Trophoblast cell (in vitro differentiated cells and primary cell): ENCODE results near the gene STARD10.
A peak's percentile ranks its signal among the peaks of the same experiment; 100 is the strongest.

Source experiments
- DNase-seq, 2 donors: peaks; one replicate each; pipeline ENCODE4 v3.0.0-alpha.2; 2016
- H2AFZ ChIP-seq: 2 replicates; pipeline ENCODE4 v1.6.1; 2013; ENCODE audit warnings: low read length, moderate library complexity, mild to moderate bottlenecking; ENCODE audit not compliant: insufficient read depth, poor library complexity
- H2AK5ac ChIP-seq: 2 replicates; pipeline ENCODE4 v1.6.1; 2013; ENCODE audit warnings: mild to moderate bottlenecking, low read length
- H2BK120ac ChIP-seq: 2 replicates; pipeline ENCODE4 v1.6.1; 2013; ENCODE audit warnings: low read length, mild to moderate bottlenecking, moderate library complexity; ENCODE audit not compliant: insufficient read depth, poor library complexity
- H2BK12ac ChIP-seq: 2 replicates; pipeline ENCODE4 v1.6.1; 2013; ENCODE audit warnings: mild to moderate bottlenecking, low read length, moderate library complexity
- H2BK5ac ChIP-seq: 2 replicates; pipeline ENCODE4 v1.6.1; 2013; ENCODE audit warnings: low read length, low read depth, moderate library complexity, mild to moderate bottlenecking; ENCODE audit not compliant: poor library complexity
- H3K14ac ChIP-seq: 2 replicates; pipeline ENCODE4 v1.6.1; 2013; ENCODE audit warnings: mild to moderate bottlenecking, low read length
- H3K18ac ChIP-seq: 2 replicates; pipeline ENCODE4 v1.6.1; 2013; ENCODE audit warnings: mild to moderate bottlenecking, low read length
- H3K23ac ChIP-seq: 2 replicates; pipeline ENCODE4 v1.6.1; 2013; ENCODE audit warnings: low read length
- H3K27ac ChIP-seq: 2 replicates; pipeline ENCODE4 v1.5.1; 2013; ENCODE audit warnings: low read depth, mild to moderate bottlenecking, inconsistent platforms, low read length, moderate library complexity
- H3K27me3 ChIP-seq: 2 replicates; pipeline ENCODE4 v1.6.1; 2013; ENCODE audit warnings: inconsistent platforms, mild to moderate bottlenecking, low read length, moderate library complexity; ENCODE audit not compliant: insufficient read depth
- H3K36me3 ChIP-seq, 2 experiments: 1 replicate in 1 of 2; 2 replicates in 1 of 2; pipeline ENCODE4 v1.6.1; 2013; ENCODE audit warnings: low read length in 2 of 2, mild to moderate bottlenecking in 2 of 2, moderate library complexity in 1 of 2; ENCODE audit not compliant: insufficient read depth in 2 of 2, control insufficient read depth in 1 of 2
- H3K4ac ChIP-seq: 2 replicates; pipeline ENCODE4 v1.6.1; 2013; ENCODE audit warnings: low read depth, mild to moderate bottlenecking, low read length, moderate library complexity
- H3K4me1 ChIP-seq, 2 experiments: 1 replicate in 1 of 2; 2 replicates in 1 of 2; pipeline ENCODE4 v1.6.1; 2013; ENCODE audit warnings: low read length in 2 of 2, mild to moderate bottlenecking in 2 of 2, moderate library complexity in 1 of 2; ENCODE audit not compliant: insufficient read depth in 2 of 2, control insufficient read depth in 1 of 2
- H3K4me2 ChIP-seq: 2 replicates; pipeline ENCODE4 v1.6.1; 2013; ENCODE audit warnings: inconsistent platforms, mild to moderate bottlenecking, low read length, moderate library complexity
- H3K4me3 ChIP-seq: 2 replicates; pipeline ENCODE4 v1.5.1; 2013; ENCODE audit warnings: mild to moderate bottlenecking, low read depth, low read length, inconsistent platforms
- H3K79me1 ChIP-seq: one replicate; pipeline ENCODE4 v1.6.1; 2013; ENCODE audit warnings: low read length
- H3K79me2 ChIP-seq: 2 replicates; pipeline ENCODE4 v1.6.1; 2013; ENCODE audit warnings: low read length, mild to moderate bottlenecking; ENCODE audit not compliant: control insufficient read depth, insufficient read depth, poor library complexity
- H3K9ac ChIP-seq: 2 replicates; pipeline ENCODE4 v1.6.1; 2013; ENCODE audit warnings: mild to moderate bottlenecking, low read length
- H3K9me3 ChIP-seq: 2 replicates; pipeline ENCODE4 v1.6.1; 2013; ENCODE audit warnings: low read depth, mild to moderate bottlenecking, control low read depth, inconsistent platforms, low read length; ENCODE audit not compliant: insufficient read depth
- H4K12ac ChIP-seq: 2 replicates; pipeline ENCODE4 v1.6.1; 2013; ENCODE audit warnings: low read depth, mild to moderate bottlenecking, low read length, moderate library complexity
- H4K8ac ChIP-seq: 2 replicates; pipeline ENCODE4 v1.6.1; 2013; ENCODE audit warnings: low read depth, mild to moderate bottlenecking, low read length, moderate library complexity
- H4K91ac ChIP-seq: one replicate; pipeline ENCODE4 v1.6.1; 2013; ENCODE audit warnings: low read depth, mild to moderate bottlenecking, low read length, moderate library complexity
- WGBS: extraction: QIAGEN DNeasy Blood & Tissue Kit; methylation state at CpG from one replicate; pipeline ENCODE4 v1.1.7; 2013; ENCODE audit warnings: missing lambda C conversion rate; ENCODE audit not compliant: insufficient read length, insufficient coverage; ENCODE audit errors: extremely low coverage; 5-methylcytosine and 5-hydroxymethylcytosine counted together

STARD10 gene

DNA sequence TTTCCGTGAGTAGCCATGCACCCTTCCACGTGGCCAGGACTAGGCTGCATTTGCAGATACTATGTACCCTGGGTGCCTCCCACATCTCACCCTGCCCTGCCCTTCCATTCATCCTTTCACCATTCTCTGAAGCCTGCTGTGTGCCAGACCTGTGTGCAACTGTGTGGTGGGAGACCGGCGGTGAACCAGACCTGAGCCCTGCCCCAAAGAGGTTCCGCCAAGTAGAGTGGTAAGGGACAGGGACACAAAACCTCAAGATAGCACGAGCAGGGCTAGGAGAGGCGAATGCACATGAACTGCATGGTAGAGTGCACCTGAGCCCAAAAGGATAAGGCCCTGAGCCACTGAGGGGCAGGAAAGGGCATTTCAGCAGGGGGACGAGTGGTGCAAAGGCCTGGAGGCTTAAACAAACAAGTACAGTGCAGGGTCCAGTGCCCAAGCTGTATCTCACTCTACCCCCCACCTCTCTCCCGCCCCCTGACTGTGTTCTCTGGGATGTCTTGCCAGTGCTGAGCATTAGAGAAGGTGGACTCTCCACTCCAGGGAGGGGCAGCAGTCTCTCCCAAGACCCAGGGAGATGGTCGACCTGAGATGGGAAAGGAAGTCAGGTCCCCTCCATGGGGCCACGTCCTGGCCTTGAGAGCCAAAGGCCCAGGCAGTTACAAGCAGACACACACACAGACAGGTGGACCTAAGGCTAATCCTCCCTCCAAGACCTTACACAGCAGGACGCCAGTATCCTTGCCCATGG lies 27.5 kb downstream of the STARD10 start:
- Histone ChIP-seq H4K8ac (no peak overlapping the region), H3K27me3 (no peaks in the 10 kb centered on the region), H2BK12ac (no peak overlapping the region), H3K9ac (no peak overlapping the region), H3K27ac (no peak overlapping the region), H3K79me2 (no peaks in the 10 kb centered on the region), H2AK5ac (no peak overlapping the region), H2BK5ac (no peak overlapping the region), H2AFZ (no peak overlapping the region), H3K4me2 (no peak overlapping the region), H3K4me1 (peaks cover 4 to 7% of the 10 kb centered on the region in 2 experiments), H3K36me3 (peaks cover 7 to 8% of the 10 kb centered on the region in 2 experiments), H3K4me3 (no peak overlapping the region), H3K4ac (no peak overlapping the region), H4K91ac (no peak overlapping the region), H4K12ac (no peak overlapping the region), H2BK120ac (no peak overlapping the region), H3K23ac (no peak overlapping the region), H3K79me1 (peaks cover 2% of the 10 kb centered on the region), H3K14ac (no peak overlapping the region), H3K9me3 (no peaks in the 10 kb centered on the region), H3K18ac (no peak overlapping the region)
- DNase-seq = no peak
- WGBS = no CpG with 5 or more reads among the region's 12 CpGs

DNA sequence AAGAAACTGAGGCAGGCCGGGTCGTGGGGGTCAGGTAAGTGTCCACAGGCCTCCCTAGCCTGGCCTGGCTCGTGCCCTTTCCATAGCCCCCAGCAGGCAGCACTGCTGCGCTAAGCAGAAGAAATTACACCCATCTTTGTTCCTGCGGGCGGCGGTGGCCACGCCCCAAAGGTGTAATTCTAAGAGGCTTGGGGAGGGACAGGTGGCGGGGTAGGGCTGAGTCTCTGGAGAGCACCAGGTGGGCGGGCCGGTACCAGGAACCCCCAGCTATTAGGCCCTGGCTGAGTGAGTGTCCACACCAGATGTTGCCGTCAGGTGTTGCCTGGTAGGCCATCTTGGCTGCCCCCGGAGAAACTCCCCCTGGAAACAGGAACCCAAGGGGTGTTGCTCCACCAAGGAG lies 29.3 kb downstream of the STARD10 start:
- H2BK5ac ChIP-seq = no peak overlapping the region
- no peaks in the 10 kb centered on the region for H3K27me3 ChIP-seq
- peaks cover 0 to 6% of the 10 kb centered on the region in 2 experiments for H3K4me1 ChIP-seq
- no peak overlapping the region for H2AFZ ChIP-seq
- no peak overlapping the region for H2BK12ac ChIP-seq
- DNase-seq = peak; percentile 81
- WGBS = no CpG with 5 or more reads among the region's 13 CpGs
- no peaks in the 10 kb centered on the region for H3K79me1 ChIP-seq
- H3K9me3 ChIP-seq = no peaks in the 10 kb centered on the region
- H4K91ac ChIP-seq = no peak overlapping the region
- no peak overlapping the region for H4K8ac ChIP-seq
- no peak overlapping the region for H4K12ac ChIP-seq
- no peak overlapping the region for H3K9ac ChIP-seq
- no peak overlapping the region for H3K23ac ChIP-seq
- no peak overlapping the region for H3K4me3 ChIP-seq
- no peak overlapping the region for H3K4me2 ChIP-seq
- H3K14ac ChIP-seq = no peak overlapping the region
- no peak overlapping the region for H2BK120ac ChIP-seq
- no peak overlapping the region for H2AK5ac ChIP-seq
- H3K79me2 ChIP-seq = no peaks in the 10 kb centered on the region
- H3K18ac ChIP-seq = no peak overlapping the region
- H3K27ac ChIP-seq = no peak overlapping the region
- peaks cover 6 to 7% of the 10 kb centered on the region in 2 experiments for H3K36me3 ChIP-seq
- no peak overlapping the region for H3K4ac ChIP-seq

DNA sequence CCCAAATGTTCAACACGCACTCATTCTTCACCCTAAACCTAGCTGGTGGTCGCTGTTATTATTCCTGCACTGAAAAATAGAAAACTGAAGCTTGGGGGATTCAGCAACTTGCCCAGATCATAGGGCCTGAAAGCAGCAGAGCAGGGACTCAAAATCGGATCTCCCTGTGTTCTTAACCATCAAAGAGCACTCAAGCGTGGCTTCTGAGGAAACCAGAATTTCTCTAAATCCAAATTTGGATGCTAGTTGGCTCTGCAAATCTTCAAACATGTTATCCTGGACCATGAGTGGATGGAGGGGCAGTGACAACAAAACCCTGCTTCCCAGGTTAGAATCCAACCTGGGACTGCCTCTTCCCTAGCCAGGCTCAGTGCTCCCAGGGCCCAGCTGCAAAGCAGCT lies 30.0 kb downstream of the STARD10 start:
- H3K14ac ChIP-seq = no peak overlapping the region
- H3K23ac ChIP-seq = no peak overlapping the region
- no peak overlapping the region for H3K4ac ChIP-seq
- no peak overlapping the region for H3K4me2 ChIP-seq
- H2BK5ac ChIP-seq = no peak overlapping the region
- H2AK5ac ChIP-seq = no peak overlapping the region
- no peak overlapping the region for H4K8ac ChIP-seq
- no peak overlapping the region for H3K4me3 ChIP-seq
- no peak overlapping the region for H2BK12ac ChIP-seq
- no peak overlapping the region for H4K91ac ChIP-seq
- no CpG with 5 or more reads among the region's 4 CpGs for WGBS
- no peaks in the 10 kb centered on the region for H3K79me1 ChIP-seq
- H3K9ac ChIP-seq = no peak overlapping the region
- H3K4me1 ChIP-seq = peaks cover 0 to 6% of the 10 kb centered on the region in 2 experiments
- no peak overlapping the region for H3K27ac ChIP-seq
- no peak overlapping the region for H3K18ac ChIP-seq
- no peaks in the 10 kb centered on the region for H3K79me2 ChIP-seq
- H3K27me3 ChIP-seq = no peaks in the 10 kb centered on the region
- no peak overlapping the region for H2BK120ac ChIP-seq
- H3K9me3 ChIP-seq = no peaks in the 10 kb centered on the region
- no peak overlapping the region for H2AFZ ChIP-seq
- H3K36me3 ChIP-seq = peaks cover 11 to 13% of the 10 kb centered on the region in 2 experiments
- DNase-seq = no peak
- H4K12ac ChIP-seq = no peak overlapping the region

DNA sequence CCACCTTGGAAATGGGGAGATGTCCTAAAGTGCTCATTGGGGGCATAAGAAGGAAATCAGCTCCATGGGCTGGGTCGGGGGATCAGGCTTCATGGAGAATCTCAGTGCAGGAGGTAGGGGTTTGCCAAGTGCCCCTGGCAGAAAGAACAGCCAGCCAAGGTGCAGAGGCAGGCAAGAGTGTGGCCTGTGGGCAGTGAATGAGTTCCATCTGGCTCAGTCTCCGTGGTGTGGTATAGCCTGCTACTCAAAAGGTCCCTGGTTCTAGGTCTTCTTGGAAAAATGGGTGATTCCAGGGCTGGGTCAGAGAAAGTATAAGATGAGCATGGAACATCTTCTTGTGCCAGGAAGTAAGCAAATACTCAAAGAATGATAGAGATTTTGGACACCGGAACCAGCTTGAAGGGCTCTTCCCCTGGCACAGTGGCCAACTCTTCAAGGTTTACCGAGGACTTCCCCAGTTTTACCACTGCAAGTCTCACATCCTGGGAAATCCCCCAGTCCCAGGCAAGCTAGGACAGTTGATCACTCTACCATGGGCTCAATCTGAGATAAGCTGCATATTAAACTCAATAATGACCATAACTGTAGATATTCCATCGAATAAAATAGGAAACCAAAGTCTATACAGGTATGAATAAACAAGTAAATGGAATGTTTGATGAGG lies 31.1 kb downstream of the STARD10 start:
- no peak overlapping the region for H2BK120ac ChIP-seq
- peaks cover 20 to 23% of the 10 kb centered on the region in 2 experiments for H3K36me3 ChIP-seq
- H3K4me3 ChIP-seq = no peak overlapping the region
- peaks cover 0 to 6% of the 10 kb centered on the region in 2 experiments for H3K4me1 ChIP-seq
- H4K91ac ChIP-seq = no peak overlapping the region
- no peak overlapping the region for H4K12ac ChIP-seq
- H3K18ac ChIP-seq = no peak overlapping the region
- H3K79me2 ChIP-seq = no peaks in the 10 kb centered on the region
- H3K27me3 ChIP-seq = no peaks in the 10 kb centered on the region
- no peak overlapping the region for H2BK5ac ChIP-seq
- no peak overlapping the region for H3K27ac ChIP-seq
- H2BK12ac ChIP-seq = no peak overlapping the region
- no peak overlapping the region for H3K23ac ChIP-seq
- no CpG with 5 or more reads among the region's 5 CpGs for WGBS
- H3K4ac ChIP-seq = no peak overlapping the region
- H2AK5ac ChIP-seq = no peak overlapping the region
- H3K9me3 ChIP-seq = peaks cover 2% of the 10 kb centered on the region
- H3K79me1 ChIP-seq = no peaks in the 10 kb centered on the region
- no peak for DNase-seq
- H3K4me2 ChIP-seq = no peak overlapping the region
- H3K9ac ChIP-seq = no peak overlapping the region
- no peak overlapping the region for H3K14ac ChIP-seq
- H2AFZ ChIP-seq = no peak overlapping the region
- no peak overlapping the region for H4K8ac ChIP-seq
